ENCODE results near the gene HOXB8. TPM values are rescaled to one million over a fixed set of nuclear protein-coding genes. Genes with fewer than 3 reads are reported as not detected.

Gene HOXB8
- total RNA-seq, 1 experiment from 2014 or later = 45.9 TPM

GRCh38 chr17:48624118-48624517 lies 9.0 kb upstream of the HOXB8 start:
- H3K27ac ChIP-seq (ENCODE audit: low read length) = peak overlapping the region; percentile 95
- in situ Hi-C loops (cut with HindIII; ENCODE audit: low pct_unique_long_range_greater_than_20kb, low sequenced_read_pairs) (no loop called here), intact Hi-C loops (cut with micrococcal nuclease; ENCODE audit: unreplicated experiment) (no loop called here)
- DNase-seq (ENCODE audit: low read depth, low spot score) (no peak), ATAC-seq (no peak)
- BruUV-seq (replicated peaks) = no TSS peak
- no peaks in the 10 kb centered on the region for H3K27me3 ChIP-seq (ENCODE audit: control insufficient read depth, insufficient read depth, low read length)
- no peaks in the 10 kb centered on the region for H3K9me3 ChIP-seq (ENCODE audit: control insufficient read depth, insufficient read depth, low read depth, low read length)
- POLR2A ChIA-PET = no interaction called here
- H3K36me3 ChIP-seq (ENCODE audit: control insufficient read depth, insufficient read depth, low read length) = no peaks in the 10 kb centered on the region
- H3K4me3 ChIP-seq (ENCODE audit: low read depth in 2 of 2, low read length in 2 of 2) = peak overlapping the region; percentile 78 to 93
- peaks cover 70% of the 10 kb centered on the region for H3K4me1 ChIP-seq (ENCODE audit: control insufficient read depth, insufficient read depth, low read length)
- CTCF ChIA-PET = interaction anchor here (0.5 to 1.5 kb wide), 2 partner anchors 13 to 43 kb away, joined by 3 to 4 read pairs; no protein-coding TSS in a partner anchor
- TF ChIP-seq, protein P1, sequence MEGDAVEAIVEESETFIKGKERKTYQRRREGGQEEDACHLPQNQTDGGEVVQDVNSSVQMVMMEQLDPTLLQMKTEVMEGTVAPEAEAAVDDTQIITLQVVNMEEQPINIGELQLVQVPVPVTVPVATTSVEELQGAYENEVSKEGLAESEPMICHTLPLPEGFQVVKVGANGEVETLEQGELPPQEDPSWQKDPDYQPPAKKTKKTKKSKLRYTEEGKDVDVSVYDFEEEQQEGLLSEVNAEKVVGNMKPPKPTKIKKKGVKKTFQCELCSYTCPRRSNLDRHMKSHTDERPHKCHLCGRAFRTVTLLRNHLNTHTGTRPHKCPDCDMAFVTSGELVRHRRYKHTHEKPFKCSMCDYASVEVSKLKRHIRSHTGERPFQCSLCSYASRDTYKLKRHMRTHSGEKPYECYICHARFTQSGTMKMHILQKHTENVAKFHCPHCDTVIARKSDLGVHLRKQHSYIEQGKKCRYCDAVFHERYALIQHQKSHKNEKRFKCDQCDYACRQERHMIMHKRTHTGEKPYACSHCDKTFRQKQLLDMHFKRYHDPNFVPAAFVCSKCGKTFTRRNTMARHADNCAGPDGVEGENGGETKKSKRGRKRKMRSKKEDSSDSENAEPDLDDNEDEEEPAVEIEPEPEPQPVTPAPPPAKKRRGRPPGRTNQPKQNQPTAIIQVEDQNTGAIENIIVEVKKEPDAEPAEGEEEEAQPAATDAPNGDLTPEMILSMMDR (IDR thresholded peaks at IDR 0.05) = no peak
- TF ChIP-seq REST (IDR thresholded peaks at IDR 0.05; ENCODE audit: insufficient read depth in 1 of 2, low read depth in 2 of 2, low read length in 1 of 2) (no peak), POLR2AphosphoS5 (IDR thresholded peaks at IDR 0.05; ENCODE audit: low read depth, low read length) (no peak), SIN3A (IDR thresholded peaks at IDR 0.05; ENCODE audit: borderline replicate concordance, insufficient read depth, low read depth, low read length) (no peak), TCF7L2 (IDR thresholded peaks at IDR 0.05; ENCODE audit: low read depth, low read length) (no peak)

GRCh38 chr17:48623583-48623982 lies 8.5 kb upstream of the HOXB8 start:
- POLR2A ChIA-PET = interaction anchor here (0.6 to 1.0 kb wide), 2 partner anchors 36 to 269 kb away, joined by 3 read pairs; partner anchors contain the start of gene ATP5MC1
- ATAC-seq (no peak), DNase-seq (ENCODE audit: low read depth, low spot score) (no peak)
- TF ChIP-seq POLR2AphosphoS5 (IDR thresholded peaks at IDR 0.05; ENCODE audit: low read depth, low read length) = no peak
- no peak for TF ChIP-seq TCF7L2 (IDR thresholded peaks at IDR 0.05; ENCODE audit: low read depth, low read length)
- no peak for TF ChIP-seq SIN3A (IDR thresholded peaks at IDR 0.05; ENCODE audit: borderline replicate concordance, insufficient read depth, low read depth, low read length)
- TF ChIP-seq, protein P1 (IDR thresholded peaks at IDR 0.05) = no peak
- TF ChIP-seq REST (IDR thresholded peaks at IDR 0.05; ENCODE audit: insufficient read depth in 1 of 2, low read depth in 2 of 2, low read length in 1 of 2) = no peak
- Histone ChIP-seq H3K27ac (ENCODE audit: low read length) (peak overlapping the region; percentile 95), H3K4me3 (ENCODE audit: low read depth in 2 of 2, low read length in 2 of 2) (peak overlapping the region; percentile 78 to 93; a peak in 3 of 4 replicates), H3K27me3 (ENCODE audit: control insufficient read depth, insufficient read depth, low read length) (no peaks in the 10 kb centered on the region), H3K9me3 (ENCODE audit: control insufficient read depth, insufficient read depth, low read depth, low read length) (no peaks in the 10 kb centered on the region), H3K4me1 (ENCODE audit: control insufficient read depth, insufficient read depth, low read length) (peaks cover 68% of the 10 kb centered on the region), H3K36me3 (ENCODE audit: control insufficient read depth, insufficient read depth, low read length) (no peaks in the 10 kb centered on the region)
- CTCF ChIA-PET = interaction anchor here (0.5 to 1.5 kb wide), 2 partner anchors 13 to 44 kb away, joined by 3 to 4 read pairs; no protein-coding TSS in a partner anchor
- no TSS peak for BruUV-seq (replicated peaks)
- intact Hi-C loops (cut with micrococcal nuclease; ENCODE audit: unreplicated experiment) = no loop called here
- in situ Hi-C loops (cut with HindIII; ENCODE audit: low pct_unique_long_range_greater_than_20kb, low sequenced_read_pairs) = no loop called here
